A673 (cell line): ENCODE data around the gene CEP192.

Source experiments
- CTCF ChIP-seq: fragments of 300-800, 200-600 bp; sonication (generic); conservative IDR thresholded peaks from 2 replicates; pipeline ENCODE4 v1.5.1; 2017; ENCODE audit warnings: low read depth, mild to moderate bottlenecking, antibody characterized with exemption, low read length, moderate library complexity, mixed read lengths
- EZH2 ChIP-seq: fragments of 200-600 bp; sonication (generic); IDR thresholded peaks from 2 replicates; pipeline ENCODE4 v1.6.1; 2017; ENCODE audit warnings: borderline replicate concordance, low read depth, mild to moderate bottlenecking, mixed read lengths, antibody characterized with exemption, low read length; ENCODE audit not compliant: poor library complexity, severe bottlenecking

- peak; percentile 62 for TF ChIP-seq CTCF
- no peak for TF ChIP-seq EZH2
These were observed 12.3 kb downstream of the CEP192 start for GRCh38 chr18:13003466-13003896.
